ENCODE data around the gene NAGPA. TPM values are rescaled to one million over a fixed set of nuclear protein-coding genes. Genes with fewer than 3 reads are reported as not detected.

The NAGPA gene
- total and polyA plus RNA-seq, 2 of the 8 experiments (the other 6 are each of a cell fraction or from before 2014, with no cell fraction given), result 10.1 to 13.2 TPM

DNA sequence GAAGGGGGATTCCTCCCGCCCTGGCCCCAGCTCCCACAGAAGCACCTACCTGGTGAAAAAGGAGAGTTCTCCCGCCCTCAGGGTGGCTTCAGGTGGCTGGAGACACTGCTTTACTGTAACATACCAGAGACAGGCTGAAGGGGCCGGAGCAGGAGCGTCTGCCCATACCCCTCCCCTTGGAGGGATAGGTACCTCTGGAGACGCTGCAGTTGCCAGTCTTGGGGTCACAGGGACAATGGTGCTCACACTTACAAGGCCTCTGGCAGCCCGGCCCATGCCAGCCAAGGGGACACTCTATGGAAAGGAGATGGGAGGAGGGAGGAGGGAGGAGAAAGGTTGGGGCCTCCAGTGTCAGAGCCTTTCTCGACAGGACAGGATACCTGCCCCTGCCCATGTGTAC, 6.6 kb downstream of the NAGPA start (continued):
- TF ChIP-seq, protein P1, sequence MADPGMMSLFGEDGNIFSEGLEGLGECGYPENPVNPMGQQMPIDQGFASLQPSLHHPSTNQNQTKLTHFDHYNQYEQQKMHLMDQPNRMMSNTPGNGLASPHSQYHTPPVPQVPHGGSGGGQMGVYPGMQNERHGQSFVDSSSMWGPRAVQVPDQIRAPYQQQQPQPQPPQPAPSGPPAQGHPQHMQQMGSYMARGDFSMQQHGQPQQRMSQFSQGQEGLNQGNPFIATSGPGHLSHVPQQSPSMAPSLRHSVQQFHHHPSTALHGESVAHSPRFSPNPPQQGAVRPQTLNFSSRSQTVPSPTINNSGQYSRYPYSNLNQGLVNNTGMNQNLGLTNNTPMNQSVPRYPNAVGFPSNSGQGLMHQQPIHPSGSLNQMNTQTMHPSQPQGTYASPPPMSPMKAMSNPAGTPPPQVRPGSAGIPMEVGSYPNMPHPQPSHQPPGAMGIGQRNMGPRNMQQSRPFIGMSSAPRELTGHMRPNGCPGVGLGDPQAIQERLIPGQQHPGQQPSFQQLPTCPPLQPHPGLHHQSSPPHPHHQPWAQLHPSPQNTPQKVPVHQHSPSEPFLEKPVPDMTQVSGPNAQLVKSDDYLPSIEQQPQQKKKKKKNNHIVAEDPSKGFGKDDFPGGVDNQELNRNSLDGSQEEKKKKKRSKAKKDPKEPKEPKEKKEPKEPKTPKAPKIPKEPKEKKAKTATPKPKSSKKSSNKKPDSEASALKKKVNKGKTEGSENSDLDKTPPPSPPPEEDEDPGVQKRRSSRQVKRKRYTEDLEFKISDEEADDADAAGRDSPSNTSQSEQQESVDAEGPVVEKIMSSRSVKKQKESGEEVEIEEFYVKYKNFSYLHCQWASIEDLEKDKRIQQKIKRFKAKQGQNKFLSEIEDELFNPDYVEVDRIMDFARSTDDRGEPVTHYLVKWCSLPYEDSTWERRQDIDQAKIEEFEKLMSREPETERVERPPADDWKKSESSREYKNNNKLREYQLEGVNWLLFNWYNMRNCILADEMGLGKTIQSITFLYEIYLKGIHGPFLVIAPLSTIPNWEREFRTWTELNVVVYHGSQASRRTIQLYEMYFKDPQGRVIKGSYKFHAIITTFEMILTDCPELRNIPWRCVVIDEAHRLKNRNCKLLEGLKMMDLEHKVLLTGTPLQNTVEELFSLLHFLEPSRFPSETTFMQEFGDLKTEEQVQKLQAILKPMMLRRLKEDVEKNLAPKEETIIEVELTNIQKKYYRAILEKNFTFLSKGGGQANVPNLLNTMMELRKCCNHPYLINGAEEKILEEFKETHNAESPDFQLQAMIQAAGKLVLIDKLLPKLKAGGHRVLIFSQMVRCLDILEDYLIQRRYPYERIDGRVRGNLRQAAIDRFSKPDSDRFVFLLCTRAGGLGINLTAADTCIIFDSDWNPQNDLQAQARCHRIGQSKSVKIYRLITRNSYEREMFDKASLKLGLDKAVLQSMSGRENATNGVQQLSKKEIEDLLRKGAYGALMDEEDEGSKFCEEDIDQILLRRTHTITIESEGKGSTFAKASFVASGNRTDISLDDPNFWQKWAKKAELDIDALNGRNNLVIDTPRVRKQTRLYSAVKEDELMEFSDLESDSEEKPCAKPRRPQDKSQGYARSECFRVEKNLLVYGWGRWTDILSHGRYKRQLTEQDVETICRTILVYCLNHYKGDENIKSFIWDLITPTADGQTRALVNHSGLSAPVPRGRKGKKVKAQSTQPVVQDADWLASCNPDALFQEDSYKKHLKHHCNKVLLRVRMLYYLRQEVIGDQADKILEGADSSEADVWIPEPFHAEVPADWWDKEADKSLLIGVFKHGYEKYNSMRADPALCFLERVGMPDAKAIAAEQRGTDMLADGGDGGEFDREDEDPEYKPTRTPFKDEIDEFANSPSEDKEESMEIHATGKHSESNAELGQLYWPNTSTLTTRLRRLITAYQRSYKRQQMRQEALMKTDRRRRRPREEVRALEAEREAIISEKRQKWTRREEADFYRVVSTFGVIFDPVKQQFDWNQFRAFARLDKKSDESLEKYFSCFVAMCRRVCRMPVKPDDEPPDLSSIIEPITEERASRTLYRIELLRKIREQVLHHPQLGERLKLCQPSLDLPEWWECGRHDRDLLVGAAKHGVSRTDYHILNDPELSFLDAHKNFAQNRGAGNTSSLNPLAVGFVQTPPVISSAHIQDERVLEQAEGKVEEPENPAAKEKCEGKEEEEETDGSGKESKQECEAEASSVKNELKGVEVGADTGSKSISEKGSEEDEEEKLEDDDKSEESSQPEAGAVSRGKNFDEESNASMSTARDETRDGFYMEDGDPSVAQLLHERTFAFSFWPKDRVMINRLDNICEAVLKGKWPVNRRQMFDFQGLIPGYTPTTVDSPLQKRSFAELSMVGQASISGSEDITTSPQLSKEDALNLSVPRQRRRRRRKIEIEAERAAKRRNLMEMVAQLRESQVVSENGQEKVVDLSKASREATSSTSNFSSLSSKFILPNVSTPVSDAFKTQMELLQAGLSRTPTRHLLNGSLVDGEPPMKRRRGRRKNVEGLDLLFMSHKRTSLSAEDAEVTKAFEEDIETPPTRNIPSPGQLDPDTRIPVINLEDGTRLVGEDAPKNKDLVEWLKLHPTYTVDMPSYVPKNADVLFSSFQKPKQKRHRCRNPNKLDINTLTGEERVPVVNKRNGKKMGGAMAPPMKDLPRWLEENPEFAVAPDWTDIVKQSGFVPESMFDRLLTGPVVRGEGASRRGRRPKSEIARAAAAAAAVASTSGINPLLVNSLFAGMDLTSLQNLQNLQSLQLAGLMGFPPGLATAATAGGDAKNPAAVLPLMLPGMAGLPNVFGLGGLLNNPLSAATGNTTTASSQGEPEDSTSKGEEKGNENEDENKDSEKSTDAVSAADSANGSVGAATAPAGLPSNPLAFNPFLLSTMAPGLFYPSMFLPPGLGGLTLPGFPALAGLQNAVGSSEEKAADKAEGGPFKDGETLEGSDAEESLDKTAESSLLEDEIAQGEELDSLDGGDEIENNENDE (IDR thresholded peaks at IDR 0.05; ENCODE audit: insufficient replicate concordance, low read length), result no peak
- TF ChIP-seq EP300 (IDR thresholded peaks at IDR 0.05; ENCODE audit: borderline replicate concordance in 1 of 2, low read depth in 2 of 2, low read length in 2 of 2) (no peak), YY1 (IDR thresholded peaks at IDR 0.05; ENCODE audit: low read depth, low read length) (no peak), BCL11A (IDR thresholded peaks at IDR 0.05; ENCODE audit: low read depth in 2 of 2, low read length in 2 of 2) (no peak), CEBPB (IDR thresholded peaks at IDR 0.05; ENCODE audit: low read depth, low read length) (no peak), NRF1 (IDR thresholded peaks at IDR 0.05; ENCODE audit: low read depth, low read length) (no peak), RBBP5 (IDR thresholded peaks at IDR 0.05; ENCODE audit: borderline replicate concordance, low read depth, low read length) (no peak), SIX5 (IDR thresholded peaks at IDR 0.05; ENCODE audit: low read depth, low read length) (no peak), CBX5 (IDR thresholded peaks at IDR 0.05; ENCODE audit: low read depth, low read length) (no peak), NANOG (IDR thresholded peaks at IDR 0.05; ENCODE audit: insufficient read depth, low read depth, low read length, poor library complexity, severe bottlenecking) (no peak), SP1 (IDR thresholded peaks at IDR 0.05; ENCODE audit: low read depth, low read length) (no peak)
- TF ChIP-seq, protein P2, sequence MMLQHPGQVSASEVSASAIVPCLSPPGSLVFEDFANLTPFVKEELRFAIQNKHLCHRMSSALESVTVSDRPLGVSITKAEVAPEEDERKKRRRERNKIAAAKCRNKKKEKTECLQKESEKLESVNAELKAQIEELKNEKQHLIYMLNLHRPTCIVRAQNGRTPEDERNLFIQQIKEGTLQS (IDR thresholded peaks at IDR 0.05; ENCODE audit: insufficient read depth, low read depth, low read length), result no peak

All from H1 (cell line).